ENCODE measurements around the gene LY9. TPM values are rescaled to one million over a fixed set of nuclear protein-coding genes. Genes with fewer than 3 reads are reported as not detected.

LY9 gene
- polyA plus RNA-seq, 1 of the 3 experiments (the other 2 are of a cell fraction) = not detected

DNA sequence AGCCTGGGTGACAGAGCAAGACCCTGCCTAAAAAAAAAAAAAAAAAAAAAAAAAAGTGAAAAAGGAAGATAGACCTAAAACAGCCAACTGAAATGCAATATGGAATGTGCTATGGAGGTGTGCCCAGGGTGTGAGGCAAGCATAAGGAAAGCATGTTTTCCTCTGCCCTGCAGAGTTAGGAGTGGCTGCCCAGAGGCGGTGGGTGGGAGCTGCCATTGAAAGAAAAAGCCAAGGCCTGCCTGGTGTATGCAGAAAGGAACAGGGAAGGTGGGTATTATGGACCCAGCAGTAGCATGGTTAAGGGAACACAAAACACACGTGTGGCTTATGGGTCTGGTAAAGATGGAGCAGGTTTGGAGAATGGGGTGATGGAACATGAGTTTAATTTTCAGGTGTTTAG is 57.8 kb downstream of the LY9 start:
- no peak for DNase-seq
- H2AFZ ChIP-seq (ENCODE audit: low read depth) = no peak overlapping the region
- TF ChIP-seq MXI1 (IDR thresholded peaks at IDR 0.05; ENCODE audit: low read depth, low read length) (no peak), TAF1 (IDR thresholded peaks at IDR 0.05; ENCODE audit: borderline replicate concordance, low read depth, low read length) (no peak), SMC3 (IDR thresholded peaks at IDR 0.05; ENCODE audit: low read depth, low read length) (no peak), SIN3A (IDR thresholded peaks at IDR 0.05; ENCODE audit: borderline replicate concordance, low read depth, low read length) (no peak), FOXM1 (IDR thresholded peaks at IDR 0.05; ENCODE audit: low read depth) (no peak), TEAD4 (IDR thresholded peaks at IDR 0.05; ENCODE audit: borderline replicate concordance, insufficient read depth) (no peak), GATA2 (CRISPR knock-in tag; IDR thresholded peaks at IDR 0.05) (no peak)
- TF ChIP-seq, protein P1, sequence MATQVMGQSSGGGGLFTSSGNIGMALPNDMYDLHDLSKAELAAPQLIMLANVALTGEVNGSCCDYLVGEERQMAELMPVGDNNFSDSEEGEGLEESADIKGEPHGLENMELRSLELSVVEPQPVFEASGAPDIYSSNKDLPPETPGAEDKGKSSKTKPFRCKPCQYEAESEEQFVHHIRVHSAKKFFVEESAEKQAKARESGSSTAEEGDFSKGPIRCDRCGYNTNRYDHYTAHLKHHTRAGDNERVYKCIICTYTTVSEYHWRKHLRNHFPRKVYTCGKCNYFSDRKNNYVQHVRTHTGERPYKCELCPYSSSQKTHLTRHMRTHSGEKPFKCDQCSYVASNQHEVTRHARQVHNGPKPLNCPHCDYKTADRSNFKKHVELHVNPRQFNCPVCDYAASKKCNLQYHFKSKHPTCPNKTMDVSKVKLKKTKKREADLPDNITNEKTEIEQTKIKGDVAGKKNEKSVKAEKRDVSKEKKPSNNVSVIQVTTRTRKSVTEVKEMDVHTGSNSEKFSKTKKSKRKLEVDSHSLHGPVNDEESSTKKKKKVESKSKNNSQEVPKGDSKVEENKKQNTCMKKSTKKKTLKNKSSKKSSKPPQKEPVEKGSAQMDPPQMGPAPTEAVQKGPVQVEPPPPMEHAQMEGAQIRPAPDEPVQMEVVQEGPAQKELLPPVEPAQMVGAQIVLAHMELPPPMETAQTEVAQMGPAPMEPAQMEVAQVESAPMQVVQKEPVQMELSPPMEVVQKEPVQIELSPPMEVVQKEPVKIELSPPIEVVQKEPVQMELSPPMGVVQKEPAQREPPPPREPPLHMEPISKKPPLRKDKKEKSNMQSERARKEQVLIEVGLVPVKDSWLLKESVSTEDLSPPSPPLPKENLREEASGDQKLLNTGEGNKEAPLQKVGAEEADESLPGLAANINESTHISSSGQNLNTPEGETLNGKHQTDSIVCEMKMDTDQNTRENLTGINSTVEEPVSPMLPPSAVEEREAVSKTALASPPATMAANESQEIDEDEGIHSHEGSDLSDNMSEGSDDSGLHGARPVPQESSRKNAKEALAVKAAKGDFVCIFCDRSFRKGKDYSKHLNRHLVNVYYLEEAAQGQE (IDR thresholded peaks at IDR 0.05; ENCODE audit: low read depth, low read length) = no peak
- TF ChIP-seq, protein P2, sequence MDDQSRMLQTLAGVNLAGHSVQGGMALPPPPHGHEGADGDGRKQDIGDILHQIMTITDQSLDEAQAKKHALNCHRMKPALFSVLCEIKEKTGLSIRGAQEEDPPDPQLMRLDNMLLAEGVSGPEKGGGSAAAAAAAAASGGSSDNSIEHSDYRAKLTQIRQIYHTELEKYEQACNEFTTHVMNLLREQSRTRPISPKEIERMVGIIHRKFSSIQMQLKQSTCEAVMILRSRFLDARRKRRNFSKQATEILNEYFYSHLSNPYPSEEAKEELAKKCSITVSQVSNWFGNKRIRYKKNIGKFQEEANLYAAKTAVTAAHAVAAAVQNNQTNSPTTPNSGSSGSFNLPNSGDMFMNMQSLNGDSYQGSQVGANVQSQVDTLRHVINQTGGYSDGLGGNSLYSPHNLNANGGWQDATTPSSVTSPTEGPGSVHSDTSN (IDR thresholded peaks at IDR 0.05) = no peak
- TF ChIP-seq, protein P3, sequence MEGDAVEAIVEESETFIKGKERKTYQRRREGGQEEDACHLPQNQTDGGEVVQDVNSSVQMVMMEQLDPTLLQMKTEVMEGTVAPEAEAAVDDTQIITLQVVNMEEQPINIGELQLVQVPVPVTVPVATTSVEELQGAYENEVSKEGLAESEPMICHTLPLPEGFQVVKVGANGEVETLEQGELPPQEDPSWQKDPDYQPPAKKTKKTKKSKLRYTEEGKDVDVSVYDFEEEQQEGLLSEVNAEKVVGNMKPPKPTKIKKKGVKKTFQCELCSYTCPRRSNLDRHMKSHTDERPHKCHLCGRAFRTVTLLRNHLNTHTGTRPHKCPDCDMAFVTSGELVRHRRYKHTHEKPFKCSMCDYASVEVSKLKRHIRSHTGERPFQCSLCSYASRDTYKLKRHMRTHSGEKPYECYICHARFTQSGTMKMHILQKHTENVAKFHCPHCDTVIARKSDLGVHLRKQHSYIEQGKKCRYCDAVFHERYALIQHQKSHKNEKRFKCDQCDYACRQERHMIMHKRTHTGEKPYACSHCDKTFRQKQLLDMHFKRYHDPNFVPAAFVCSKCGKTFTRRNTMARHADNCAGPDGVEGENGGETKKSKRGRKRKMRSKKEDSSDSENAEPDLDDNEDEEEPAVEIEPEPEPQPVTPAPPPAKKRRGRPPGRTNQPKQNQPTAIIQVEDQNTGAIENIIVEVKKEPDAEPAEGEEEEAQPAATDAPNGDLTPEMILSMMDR (IDR thresholded peaks at IDR 0.05) = no peak
- H3K4me3 ChIP-seq (ENCODE audit: low read depth in 2 of 2, low read length in 1 of 2) = no peak overlapping the region
- no peak overlapping the region for H3K9ac ChIP-seq
- ChIA-PET CTCF (interaction anchor here (0.9 kb wide), 1 partner anchor 9 kb away, joined by 4 read pairs; no protein-coding TSS in a partner anchor), POLR2A (no interaction called here)
- WGBS (ENCODE audit: low lambda C conversion rate) = 14% methylated on average over 2 of the region's 2 CpGs
- H3K9me3 ChIP-seq = no peaks in the 10 kb centered on the region
- no peaks in the 10 kb centered on the region for H4K20me1 ChIP-seq (ENCODE audit: insufficient read depth)
- no peaks in the 10 kb centered on the region for H3F3A ChIP-seq (replicated peaks; ENCODE audit: insufficient read depth)
- no peaks in the 10 kb centered on the region for H3K79me2 ChIP-seq (ENCODE audit: insufficient read depth)
- no peak overlapping the region for H3K27ac ChIP-seq (ENCODE audit: low read depth in 2 of 2, low read length in 1 of 2)
- H3K9me2 ChIP-seq = no peaks in the 10 kb centered on the region
- H3K4me1 ChIP-seq (ENCODE audit: control insufficient read depth in 1 of 2, insufficient read depth in 2 of 2, low read depth in 1 of 2, low read length in 1 of 2) = no peaks in the 10 kb centered on the region
- no peak overlapping the region for H3K4me2 ChIP-seq
- peaks cover 7% of the 10 kb centered on the region; the same call in 1 of the 2 replicates for H3K27me3 ChIP-seq (ENCODE audit: insufficient read depth)
- no peaks in the 10 kb centered on the region for H3K36me3 ChIP-seq (replicated peaks in 1 of 2; ENCODE audit: control insufficient read depth in 1 of 2, insufficient read depth in 2 of 2, low read length in 1 of 2)

Measured in SK-N-SH (cell line).